Lower leg skin (tissue), 3 donors: Measurements from ENCODE around the gene USP34.

Source experiments
- CTCF ChIP-seq, 3 donors: fragments of 450-650 bp; IDR thresholded peaks; one replicate each; pipeline ENCODE4 v1.5.1; 2016; ENCODE audit warnings: antibody characterized with exemption in 3 of 3, mild to moderate bottlenecking in 3 of 3, moderate library complexity in 2 of 3
- POLR2A ChIP-seq, 2 donors: fragments of 450-650 bp; IDR thresholded peaks; one replicate each; pipeline ENCODE4 v1.6.1; 2016 to 2017; ENCODE audit warnings: antibody characterized with exemption in 2 of 2, mild to moderate bottlenecking in 1 of 2, moderate library complexity in 1 of 2

GRCh38 chr2:61144697-61145268, 326.1 kb downstream of the USP34 start:
- TF ChIP-seq CTCF (IDR thresholded peaks at IDR 0.05) = no peak
- TF ChIP-seq POLR2A (IDR thresholded peaks at IDR 0.05) = no peak
